MM.1S (cell line): ENCODE data around the gene SFTPB.
"Not testable (repeated sequence)": the region's sequence is repeated elsewhere in the genome, so short reads cannot be mapped to it uniquely, and the experiment has no call there.

Experiments used
- CTCF ChIP-seq: fragments of 300-600 bp; sonication (generic); IDR thresholded peaks from 2 replicates; pipeline ENCODE4 v1.5.1; 2016; ENCODE audit warnings: antibody characterized with exemption, low read length, mixed read lengths
- EZH2 ChIP-seq: fragments of 300-600 bp; sonication (generic); optimal IDR thresholded peaks from 2 replicates; pipeline ENCODE3; 2017; ENCODE audit warnings: low read depth, mild to moderate bottlenecking, antibody characterized with exemption, low read length, mixed read lengths

DNA sequence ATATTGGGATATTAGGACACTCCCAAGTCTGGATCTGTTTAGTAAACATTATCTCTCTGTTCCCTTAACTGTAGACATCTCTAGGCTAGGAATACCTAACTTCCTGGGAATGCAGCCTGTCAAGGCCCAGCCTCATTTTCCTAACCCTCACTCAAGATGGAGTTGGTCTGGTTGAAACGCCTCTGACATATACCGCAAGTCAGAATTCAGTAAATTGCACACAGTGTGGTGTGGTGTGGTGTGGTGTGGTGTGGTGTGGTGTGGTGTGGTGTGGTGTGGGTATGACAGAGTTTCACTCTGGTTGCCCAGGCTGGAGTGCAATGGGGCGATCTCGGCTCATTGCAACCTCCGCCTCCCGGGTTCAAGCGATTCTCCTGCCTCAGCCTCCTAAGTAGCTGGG is 53.2 kb downstream of the SFTPB start:
- not testable (repeated sequence) for TF ChIP-seq CTCF, EZH2
